Naive thymus-derived CD8-positive, alpha-beta T cell (primary cell): ENCODE measurements around the gene ULK4. TPM values are rescaled to one million over a fixed set of nuclear protein-coding genes. Genes with fewer than 3 reads are reported as not detected.
"Not testable (repeated sequence)": the region's sequence is repeated elsewhere in the genome, so short reads cannot be mapped to it uniquely, and the experiment has no call there.

Source experiments
- ATAC-seq, 2 donors: fragments of 150-1000 bp; cut with Tn5 transposase in 1 of 2; sonication (Bioruptor Pico), chemical (Tn5 transposase) in 1 of 2; 1 replicate in 1 of 2; 2 replicates in 1 of 2; pipeline ENCODE4 v1.10.0; 2021; ENCODE audit warnings: mild to moderate bottlenecking in 2 of 2, moderate library complexity in 2 of 2
- POLR2A ChIA-PET: fragments of 350-600 bp; sonication (Branson Sonifier 250); formaldehyde crosslinking; loops from one replicate; lab custom pipeline; 2021; ENCODE audit warnings: antibody characterized with exemption; lab: Charles Lee
- DNase-seq, 10 donors: peaks; one replicate each; pipeline versions ENCODE4 v3.0.0 to v3.0.0-alpha.2; 2020 to 2022
- H3K27ac Mint-ChIP-seq, 10 donors: one replicate each; pipeline ENCODE4 v1.8.0; 2020 to 2022; ENCODE audit warnings: mild to moderate bottlenecking in 10 of 10, mixed read lengths in 10 of 10, moderate library complexity in 4 of 10, inconsistent platforms in 1 of 10
- H3K27me3 Mint-ChIP-seq, 5 donors: one replicate each; pipeline ENCODE4 v1.8.0; 2021 to 2022; ENCODE audit warnings: mixed read lengths in 5 of 5
- H3K36me3 Mint-ChIP-seq, 3 donors: one replicate each; pipeline ENCODE4 v1.8.0; 2020 to 2022; ENCODE audit warnings: mixed read lengths in 3 of 3, mild to moderate bottlenecking in 2 of 3, inconsistent platforms in 1 of 3
- H3K4me1 Mint-ChIP-seq, 4 donors: one replicate each; pipeline ENCODE4 v1.8.0; 2021 to 2022; ENCODE audit warnings: mixed read lengths in 4 of 4
- H3K4me3 Mint-ChIP-seq, 10 donors: one replicate each; pipeline ENCODE4 v1.8.0; 2020 to 2022; ENCODE audit warnings: mild to moderate bottlenecking in 10 of 10, mixed read lengths in 10 of 10, moderate library complexity in 6 of 10, inconsistent platforms in 1 of 10
- H3K9me3 Mint-ChIP-seq, 9 donors: one replicate each; pipeline ENCODE4 v1.8.0; 2020 to 2022; ENCODE audit warnings: mixed read lengths in 9 of 9, mild to moderate bottlenecking in 3 of 9, inconsistent platforms in 1 of 9, moderate library complexity in 1 of 9
- polyA plus RNA-seq, 3 donors: library from polyadenylated mRNA; unstranded; fragments of 300-500 nt; fragmentation: Illumina TruSeq; gene quantifications; one replicate each; pipeline ENCODE4 v1.2.3, GENCODE V29; 2021
- total RNA-seq, 8 experiments: library from RNA in 2 of 8; stranded (reverse) in 2 of 8; gene quantifications; one replicate each; pipeline ENCODE4 v1.2.3 and lab custom pipeline; 2021 to 2026

ULK4 gene
- total and polyA plus RNA-seq, 5 experiments from 2014 or later, result 6.6 to 16.8 (median 10.7) TPM

DNA sequence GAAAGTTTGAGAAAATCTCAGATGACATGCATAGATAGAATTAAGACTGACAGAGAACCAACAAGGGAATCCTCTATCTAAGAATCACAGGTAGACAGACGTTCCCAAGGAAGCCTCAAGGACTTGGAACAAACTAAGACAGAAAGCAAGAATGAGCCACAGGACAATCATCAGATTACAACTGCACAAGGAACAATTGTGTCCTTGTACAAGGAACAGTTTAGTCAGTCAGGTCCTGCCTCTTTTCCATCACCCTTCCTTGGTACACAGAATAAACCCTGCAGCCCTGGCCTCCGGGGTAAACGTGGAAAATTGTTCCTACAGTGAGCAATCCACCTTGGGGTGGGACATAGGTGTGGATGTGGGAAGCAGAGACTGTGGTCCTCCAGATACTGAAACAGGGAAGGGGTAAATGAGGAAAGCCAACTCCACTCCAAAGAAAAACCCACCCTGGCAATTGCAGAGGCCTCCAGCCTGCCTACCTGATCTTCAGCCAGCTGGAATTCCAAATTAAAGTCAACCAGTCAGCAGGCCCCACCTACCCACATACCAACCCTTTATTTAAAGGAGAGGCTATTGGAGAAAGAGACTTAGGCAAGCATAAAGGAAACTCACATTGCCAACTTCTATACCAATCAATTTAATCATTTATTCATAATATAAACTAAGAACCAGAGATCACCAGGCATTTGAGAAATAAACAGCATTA lies 73.4 kb downstream of the ULK4 start:
- POLR2A ChIA-PET, result no interaction called here
- no peak for ATAC-seq
- H3K9me3 Mint-ChIP-seq, result peaks cover 0 to 12% (median 11%) of the 10 kb centered on the region in 9 donors

DNA sequence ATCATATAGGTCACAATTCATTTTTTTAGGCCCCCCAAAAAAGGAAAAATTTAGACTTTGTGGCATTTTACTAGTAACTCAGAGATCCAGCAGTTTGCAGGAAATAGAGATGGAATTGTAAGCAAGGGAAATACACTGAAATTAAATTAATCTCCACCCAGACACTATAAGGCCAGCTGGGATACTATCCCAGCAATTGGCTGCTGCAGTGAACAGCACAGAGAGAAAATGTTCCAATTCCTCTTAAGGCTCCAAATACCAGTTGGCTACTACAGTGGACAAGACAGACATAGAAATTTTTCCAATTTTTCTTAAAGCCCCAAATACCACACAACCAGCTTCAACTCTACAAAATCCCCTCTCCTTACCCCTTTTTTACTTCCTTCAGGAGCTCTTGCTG lies 78.9 kb downstream of the ULK4 start:
- Mint-ChIP-seq H3K4me1 (no peaks in the 10 kb centered on the region), H3K27ac (peak overlapping the region in 1 of 10 donors; percentile 22), H3K36me3 (peaks cover 0 to 21% (median 0%) of the 10 kb centered on the region in 3 donors), H3K9me3 (no peaks in the 10 kb centered on the region), H3K27me3 (no peaks in the 10 kb centered on the region), H3K4me3 (no peak overlapping the region)
- ATAC-seq (no peak), DNase-seq (no peak)
- POLR2A ChIA-PET, result no interaction called here

More for the DNA sequence above, 73.4 kb downstream of the ULK4 start:
- no peak overlapping the region for H3K4me3 Mint-ChIP-seq
- no peak overlapping the region for H3K27ac Mint-ChIP-seq
- H3K4me1 Mint-ChIP-seq, result peaks cover 0 to 4% (median 0%) of the 10 kb centered on the region in 4 donors
- no peak for DNase-seq
- H3K36me3 Mint-ChIP-seq, result peaks cover 14 to 18% (median 17%) of the 10 kb centered on the region in 3 donors
- no peaks in the 10 kb centered on the region for H3K27me3 Mint-ChIP-seq

DNA sequence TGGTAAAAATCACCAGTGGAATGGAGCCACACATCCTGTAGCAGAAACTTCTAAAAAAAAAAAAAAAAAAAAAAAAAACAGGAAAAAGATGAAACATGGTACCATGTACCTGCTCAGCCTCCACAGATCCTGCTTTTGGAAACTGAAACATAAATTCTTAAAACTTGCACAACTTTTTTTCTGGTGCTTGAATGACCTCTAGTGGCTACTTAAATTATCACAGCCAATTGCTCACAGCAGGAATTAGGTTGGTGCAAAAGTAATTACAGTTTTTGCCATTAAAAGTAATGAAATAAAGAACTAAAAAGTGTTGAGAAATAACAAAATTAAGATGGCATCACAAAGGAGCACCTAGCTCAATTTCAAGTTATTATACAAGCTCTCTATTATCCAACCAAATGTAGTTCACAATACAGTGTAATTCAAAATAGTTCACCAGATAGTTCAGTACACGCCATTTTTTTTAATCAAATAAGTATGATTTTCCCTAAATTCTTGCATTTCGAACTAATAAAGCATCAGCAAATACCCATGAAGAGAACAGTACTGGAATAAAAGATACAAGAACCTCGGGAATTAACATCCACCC lies 80.6 kb downstream of the ULK4 start:
- H3K4me3 Mint-ChIP-seq, result no peak overlapping the region

DNA sequence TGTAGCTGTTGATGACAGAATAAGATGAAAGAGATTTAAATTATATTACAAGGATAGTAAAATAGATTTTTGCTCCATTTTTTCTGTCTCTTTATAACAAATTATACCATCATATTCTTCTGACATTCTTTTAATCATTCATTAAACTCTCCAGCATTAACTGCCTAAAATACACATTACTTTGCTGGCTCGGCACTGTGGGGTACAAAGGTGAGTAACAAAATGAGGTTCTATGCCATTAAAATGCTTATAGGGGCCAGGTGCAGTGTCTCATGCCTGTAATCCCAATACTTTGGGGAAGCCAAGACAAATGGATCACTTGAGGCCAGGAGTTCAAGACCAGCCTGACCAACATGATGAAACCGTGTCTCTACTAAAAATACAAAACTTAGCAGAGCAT lies 81.5 kb downstream of the ULK4 start:
- Mint-ChIP-seq H3K9me3 (no peaks in the 10 kb centered on the region), H3K27ac (no peak overlapping the region), H3K4me1 (no peaks in the 10 kb centered on the region), H3K36me3 (peaks cover 0 to 26% (median 0%) of the 10 kb centered on the region in 3 donors), H3K27me3 (no peaks in the 10 kb centered on the region), H3K4me3 (no peak overlapping the region)
- ATAC-seq, result no peak
- POLR2A ChIA-PET, result no interaction called here
- DNase-seq, result no peak

More for the DNA sequence above, 80.6 kb downstream of the ULK4 start:
- Mint-ChIP-seq H3K4me1 (no peaks in the 10 kb centered on the region), H3K9me3 (no peaks in the 10 kb centered on the region), H3K27me3 (no peaks in the 10 kb centered on the region), H3K27ac (no peak overlapping the region), H3K36me3 (peaks cover 0 to 27% (median 0%) of the 10 kb centered on the region in 3 donors)
- ATAC-seq, result no peak
- peak in 6 of 10 donors; percentile 5 to 55 (median 36) for DNase-seq
- POLR2A ChIA-PET, result no interaction called here

DNA sequence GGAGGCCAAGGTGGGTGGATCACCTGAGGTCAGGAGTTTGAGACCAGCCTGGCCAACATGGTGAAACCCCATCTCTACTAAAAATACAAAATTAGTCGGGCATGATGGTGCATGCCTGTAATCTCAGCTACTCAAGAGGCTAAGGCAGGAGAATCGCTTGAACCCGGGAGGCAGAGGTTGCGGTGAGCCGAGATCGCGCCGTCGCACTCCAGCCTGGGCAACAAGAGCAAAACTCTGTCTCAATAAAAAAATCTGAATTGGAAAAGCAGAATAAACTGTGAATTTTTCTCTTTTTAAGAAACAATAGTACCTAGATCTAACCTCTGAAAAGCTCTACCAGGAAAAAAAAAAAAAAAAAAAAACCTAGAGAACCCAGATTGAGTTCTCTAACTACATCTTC lies 84.2 kb downstream of the ULK4 start:
- H3K27me3 Mint-ChIP-seq, H3K4me1 Mint-ChIP-seq, DNase-seq, H3K4me3 Mint-ChIP-seq, H3K9me3 Mint-ChIP-seq, ATAC-seq, H3K27ac Mint-ChIP-seq, POLR2A ChIA-PET: not testable (repeated sequence)
- H3K36me3 Mint-ChIP-seq, result peaks cover 0 to 22% (median 2%) of the 10 kb centered on the region in 3 donors

DNA sequence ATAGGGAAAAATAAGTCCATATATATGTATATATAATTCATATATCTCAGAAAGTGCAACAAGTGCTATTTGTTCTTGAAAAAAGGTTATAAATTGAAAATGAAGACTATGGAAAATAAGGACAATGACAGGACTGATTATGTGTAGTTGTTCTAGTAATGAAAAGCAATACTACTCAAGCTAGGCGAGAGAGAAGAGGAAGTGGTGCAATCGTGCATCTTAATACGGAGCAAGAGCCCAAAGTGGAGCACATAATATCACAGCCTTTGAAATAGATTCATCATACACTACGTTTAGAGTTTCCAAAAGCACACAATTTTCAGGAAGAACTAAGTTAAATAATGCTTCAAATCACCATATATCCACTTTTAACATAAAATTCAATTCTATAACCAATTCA lies 87.9 kb downstream of the ULK4 start:
- POLR2A ChIA-PET, result no interaction called here
- peaks cover 0 to 1% (median 0%) of the 10 kb centered on the region in 9 donors for H3K9me3 Mint-ChIP-seq
- peaks cover 10 to 30% (median 26%) of the 10 kb centered on the region in 3 donors for H3K36me3 Mint-ChIP-seq
- no peak overlapping the region for H3K4me3 Mint-ChIP-seq
- H3K27me3 Mint-ChIP-seq, result no peaks in the 10 kb centered on the region
- ATAC-seq (no peak), DNase-seq (no peak)
- H3K4me1 Mint-ChIP-seq, result no peaks in the 10 kb centered on the region
- peak overlapping the region in 1 of 10 donors; percentile 44 for H3K27ac Mint-ChIP-seq

DNA sequence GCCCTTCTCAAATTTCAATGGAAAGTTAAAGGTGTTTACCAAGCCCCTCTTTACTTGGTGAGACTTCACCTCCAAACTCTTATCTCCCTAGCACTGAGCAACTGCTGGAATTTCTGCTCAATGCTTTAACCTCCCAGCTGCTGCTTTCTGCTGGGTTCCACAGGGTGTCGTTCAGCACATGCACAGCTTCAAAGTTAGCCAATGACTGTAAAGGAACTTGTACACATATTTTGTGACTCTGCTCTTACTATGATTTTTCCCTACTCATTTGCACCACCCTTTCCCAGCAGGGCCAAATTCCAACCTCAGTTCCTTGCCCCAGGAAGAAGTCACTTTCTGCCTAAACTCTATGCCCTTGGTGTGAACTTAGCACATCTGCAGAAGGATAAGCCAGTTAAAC lies 89.7 kb downstream of the ULK4 start:
- Mint-ChIP-seq H3K36me3 (peaks cover 14 to 30% (median 23%) of the 10 kb centered on the region in 3 donors), H3K27me3 (no peaks in the 10 kb centered on the region)
- POLR2A ChIA-PET, result no interaction called here

DNA sequence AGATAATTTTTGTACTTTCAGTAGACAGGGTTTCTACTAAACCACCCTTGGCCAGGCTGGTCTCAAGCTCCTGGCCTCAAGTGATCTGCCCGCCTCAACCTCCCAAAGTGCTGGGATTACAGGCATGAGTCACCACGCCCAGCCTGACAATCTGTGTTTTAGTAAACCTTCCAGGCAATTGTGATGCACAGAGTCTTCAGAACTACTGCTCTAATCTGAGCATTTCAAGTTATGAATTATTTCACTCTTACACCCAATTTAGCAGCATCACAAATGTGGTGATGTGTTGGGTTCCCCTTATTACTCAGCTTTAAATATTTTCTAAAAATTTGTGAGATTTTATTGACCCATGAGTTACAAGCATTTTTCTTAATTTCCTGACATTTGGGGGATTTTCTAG lies 94.4 kb downstream of the ULK4 start:
- ATAC-seq (no peak), DNase-seq (no peak)
- Mint-ChIP-seq H3K27me3 (no peaks in the 10 kb centered on the region), H3K36me3 (peaks cover 11 to 26% (median 14%) of the 10 kb centered on the region in 3 donors), H3K4me3 (no peak overlapping the region), H3K27ac (no peak overlapping the region), H3K9me3 (peaks cover 0 to 5% (median 0%) of the 10 kb centered on the region in 9 donors), H3K4me1 (no peaks in the 10 kb centered on the region)
- POLR2A ChIA-PET, result no interaction called here

More for the DNA sequence above, 89.7 kb downstream of the ULK4 start:
- ATAC-seq (no peak), DNase-seq (no peak)
- H3K9me3 Mint-ChIP-seq, result peaks cover 0 to 1% (median 0%) of the 10 kb centered on the region in 9 donors
- no peak overlapping the region for H3K4me3 Mint-ChIP-seq
- no peak overlapping the region for H3K27ac Mint-ChIP-seq
- H3K4me1 Mint-ChIP-seq, result no peaks in the 10 kb centered on the region

DNA sequence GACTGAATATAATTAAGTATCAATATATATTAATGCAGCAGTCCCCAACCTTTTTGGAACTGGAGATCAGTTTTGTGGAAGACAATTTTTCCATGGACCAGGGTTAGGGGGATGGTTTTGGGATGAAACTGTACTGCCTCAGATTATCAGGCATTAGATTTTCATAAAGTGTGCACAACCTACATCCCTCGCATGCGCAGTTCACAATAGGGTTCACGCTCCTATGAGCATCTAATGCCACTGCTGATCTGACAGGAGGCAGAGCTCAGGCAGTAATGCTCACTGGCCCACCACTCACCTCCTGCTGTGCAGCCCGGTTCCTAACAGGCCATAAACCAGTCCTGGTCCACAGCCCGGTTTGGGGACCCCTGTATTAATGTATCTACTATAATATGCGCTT lies 95.6 kb downstream of the ULK4 start:
- Mint-ChIP-seq H3K4me3 (no peak overlapping the region), H3K27me3 (no peaks in the 10 kb centered on the region), H3K4me1 (no peaks in the 10 kb centered on the region), H3K27ac (no peak overlapping the region), H3K9me3 (peaks cover 0 to 9% (median 2%) of the 10 kb centered on the region in 9 donors), H3K36me3 (peaks cover 4 to 24% (median 21%) of the 10 kb centered on the region in 3 donors)
- ATAC-seq (no peak), DNase-seq (no peak)
- POLR2A ChIA-PET, result no interaction called here

DNA sequence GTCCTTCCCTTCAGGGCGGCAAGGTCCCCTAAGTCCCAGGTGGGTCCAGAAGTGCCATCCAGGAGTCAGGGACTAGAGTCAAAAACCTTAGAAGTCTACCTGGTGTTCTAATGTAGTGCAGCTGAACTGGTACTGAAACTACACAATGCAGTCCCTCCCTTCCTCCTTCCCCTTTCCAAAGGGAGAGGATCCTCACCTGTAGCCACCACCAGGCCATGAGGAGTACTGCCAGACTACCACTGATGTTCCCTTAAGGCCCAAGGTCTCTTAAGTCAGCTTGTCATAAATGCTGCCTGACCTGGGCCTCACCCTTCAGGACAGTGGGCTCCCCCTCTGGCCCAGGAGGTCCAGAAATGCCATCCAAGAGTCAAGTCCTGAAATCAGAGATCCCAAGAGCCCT lies 98.9 kb downstream of the ULK4 start:
- no peak overlapping the region for H3K4me3 Mint-ChIP-seq

DNA sequence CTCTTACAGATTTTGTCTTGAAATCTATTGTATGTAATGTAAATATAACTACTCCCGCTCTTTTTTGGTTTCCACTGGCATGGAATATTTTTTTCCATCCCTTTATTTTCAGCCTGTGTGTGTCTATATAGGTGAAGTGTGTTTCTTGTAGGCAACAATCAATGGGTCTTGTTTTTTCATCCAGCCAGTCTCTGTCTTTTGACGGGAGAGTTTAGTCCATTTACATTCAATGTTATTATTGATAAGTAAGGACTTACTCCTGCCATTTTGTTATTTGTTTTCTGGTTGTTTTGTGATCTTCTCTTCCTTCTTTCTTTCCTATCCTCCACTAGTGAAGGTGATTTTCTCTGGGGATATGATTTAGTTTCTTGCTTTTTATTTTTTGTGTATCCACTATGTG lies 101.4 kb downstream of the ULK4 start:
- DNase-seq, H3K27me3 Mint-ChIP-seq, ATAC-seq, H3K4me1 Mint-ChIP-seq, H3K27ac Mint-ChIP-seq, H3K4me3 Mint-ChIP-seq, POLR2A ChIA-PET: not testable (repeated sequence)
- Mint-ChIP-seq H3K36me3 (peaks cover 4 to 26% (median 25%) of the 10 kb centered on the region in 3 donors), H3K9me3 (peaks cover 2 to 15% (median 4%) of the 10 kb centered on the region in 9 donors)

More for the DNA sequence above, 98.9 kb downstream of the ULK4 start:
- DNase-seq (no peak), ATAC-seq (no peak)
- peaks cover 2 to 15% (median 4%) of the 10 kb centered on the region in 9 donors for H3K9me3 Mint-ChIP-seq
- H3K4me1 Mint-ChIP-seq, result no peaks in the 10 kb centered on the region
- POLR2A ChIA-PET, result no interaction called here
- no peaks in the 10 kb centered on the region for H3K27me3 Mint-ChIP-seq
- peaks cover 4 to 26% (median 25%) of the 10 kb centered on the region in 3 donors for H3K36me3 Mint-ChIP-seq
- H3K27ac Mint-ChIP-seq, result no peak overlapping the region

DNA sequence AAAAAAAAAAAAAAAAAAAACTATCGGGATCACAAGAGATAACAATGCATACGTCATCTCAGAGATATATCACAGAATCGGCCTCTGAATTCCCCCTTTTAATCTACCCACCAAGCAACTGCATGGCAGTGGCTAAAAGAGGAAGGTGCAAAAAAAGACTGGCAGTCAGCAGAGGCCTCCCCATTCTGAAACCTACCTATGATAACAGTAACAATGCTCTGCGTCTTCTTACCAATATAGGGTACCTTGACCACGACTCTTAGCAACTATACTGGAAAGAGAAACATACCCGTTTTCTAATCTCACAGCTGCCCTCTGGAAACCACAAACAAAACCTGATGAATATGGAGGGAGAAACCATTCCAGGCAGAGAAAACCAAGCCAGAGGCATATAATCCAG lies 106.9 kb downstream of the ULK4 start:
- Mint-ChIP-seq H3K27me3 (no peaks in the 10 kb centered on the region), H3K27ac (no peak overlapping the region), H3K4me3 (no peak overlapping the region), H3K36me3 (peaks cover 5 to 25% (median 10%) of the 10 kb centered on the region in 3 donors), H3K9me3 (peaks cover 0 to 6% (median 0%) of the 10 kb centered on the region in 9 donors), H3K4me1 (peaks cover 0 to under 1% (median 0%) of the 10 kb centered on the region in 4 donors)
- POLR2A ChIA-PET, result no interaction called here
- no peak for DNase-seq
- ATAC-seq, result no peak

DNA sequence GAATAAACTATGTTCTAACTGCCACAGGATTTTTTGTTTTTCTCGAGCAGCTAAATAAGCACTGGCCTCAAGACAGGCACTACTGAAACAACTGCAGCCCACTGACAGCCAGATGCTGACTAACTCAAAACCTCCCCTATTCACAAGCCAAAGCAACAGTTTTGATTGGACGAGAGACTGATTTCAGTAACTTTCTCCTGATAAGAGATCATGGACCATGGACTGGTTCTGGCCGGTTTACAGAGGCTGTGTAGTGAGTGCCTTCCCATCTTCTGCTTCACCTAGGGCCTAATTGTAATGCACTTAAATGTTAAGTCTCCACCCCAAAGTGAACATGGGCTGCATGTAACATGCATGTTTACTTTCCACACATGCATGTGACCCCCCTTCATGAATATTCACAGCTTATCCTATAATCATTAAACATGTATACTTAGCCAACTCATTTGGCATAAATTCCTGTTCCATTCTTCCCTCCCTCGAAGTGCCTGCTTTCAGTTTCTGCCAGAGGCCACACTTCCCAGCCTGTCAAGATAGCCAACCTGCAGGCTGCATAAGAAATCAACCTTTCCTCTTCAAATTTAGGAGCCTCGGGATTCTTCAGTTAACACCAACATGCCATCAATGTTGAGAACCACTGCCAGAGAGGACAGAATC lies 108.2 kb downstream of the ULK4 start:
- Mint-ChIP-seq H3K4me1 (peaks cover 0 to 8% (median 5%) of the 10 kb centered on the region in 4 donors), H3K27me3 (no peaks in the 10 kb centered on the region), H3K9me3 (peaks cover 0 to 4% (median 0%) of the 10 kb centered on the region in 9 donors), H3K4me3 (no peak overlapping the region), H3K27ac (no peak overlapping the region), H3K36me3 (peaks cover under 1 to 19% (median 10%) of the 10 kb centered on the region in 3 donors)
- POLR2A ChIA-PET, result no interaction called here
- DNase-seq, result no peak
- no peak for ATAC-seq
